ENCODE results near the gene SNN.

The SNN gene

GRCh38 chr16:11668623-11669379 is 546 bp downstream of the SNN start:
- no peak for DNase-seq

DNA sequence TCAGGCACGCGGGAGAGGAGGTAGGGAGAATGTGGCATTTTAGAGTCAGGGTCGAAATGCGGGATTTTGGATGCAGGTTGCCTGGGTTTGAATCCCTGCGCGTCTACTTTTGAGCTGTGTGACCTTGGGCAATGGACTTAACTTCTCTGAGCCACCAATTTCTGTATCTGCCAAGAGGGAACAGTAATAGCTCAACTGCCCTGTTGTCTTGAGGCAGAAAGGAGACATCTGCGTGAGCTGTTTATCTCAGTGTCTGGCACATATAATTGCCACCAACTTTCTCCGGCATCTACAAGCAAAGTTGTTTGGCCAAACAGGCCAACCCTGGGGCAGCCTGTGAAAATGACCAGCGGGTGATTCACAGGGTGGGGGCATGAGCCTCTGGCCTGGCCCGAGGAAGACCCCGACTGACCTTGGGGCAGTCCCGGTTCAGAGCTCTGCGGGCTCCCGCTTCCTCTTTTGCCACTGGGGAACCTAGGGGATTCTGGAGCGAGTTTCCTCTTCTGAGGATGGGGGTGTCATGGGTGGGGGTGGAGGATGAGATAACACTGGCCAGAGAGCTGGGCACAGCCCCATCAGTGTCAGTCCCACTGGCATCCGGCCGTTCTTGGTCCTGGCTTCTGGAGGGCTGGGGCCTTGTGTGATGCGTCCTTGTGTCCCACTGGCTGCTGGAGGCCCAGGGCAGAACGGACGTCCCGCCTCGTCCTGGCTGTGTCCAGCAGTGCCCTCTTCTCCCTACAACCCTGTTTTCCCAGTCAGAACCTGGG is 1.3 kb downstream of the SNN start:
- DNase-seq = no peak

GRCh38 chr16:11670171-11671131 is 2.2 kb downstream of the SNN start:
- DNase-seq = no peak

DNA sequence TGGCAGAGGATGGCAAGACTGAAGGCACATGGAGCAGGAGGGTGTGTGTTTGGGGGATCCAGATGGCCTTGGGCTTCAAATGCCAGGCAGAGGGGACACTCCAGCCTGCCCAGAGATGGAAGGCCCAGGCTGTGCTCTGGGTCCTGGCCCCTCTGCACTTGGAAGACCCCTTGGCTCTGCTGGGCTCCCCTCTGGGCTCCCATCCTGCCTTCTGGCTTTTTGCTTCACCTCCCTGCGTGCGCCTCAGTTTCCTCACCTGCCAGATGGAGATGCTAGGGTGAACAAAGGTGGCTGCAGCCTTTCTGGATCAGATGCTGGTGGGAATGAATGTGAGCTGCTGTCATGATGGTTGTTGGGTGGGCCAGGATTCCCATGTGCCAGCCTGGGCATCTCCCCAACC is 3.0 kb downstream of the SNN start:
- DNase-seq = no peak

DNA sequence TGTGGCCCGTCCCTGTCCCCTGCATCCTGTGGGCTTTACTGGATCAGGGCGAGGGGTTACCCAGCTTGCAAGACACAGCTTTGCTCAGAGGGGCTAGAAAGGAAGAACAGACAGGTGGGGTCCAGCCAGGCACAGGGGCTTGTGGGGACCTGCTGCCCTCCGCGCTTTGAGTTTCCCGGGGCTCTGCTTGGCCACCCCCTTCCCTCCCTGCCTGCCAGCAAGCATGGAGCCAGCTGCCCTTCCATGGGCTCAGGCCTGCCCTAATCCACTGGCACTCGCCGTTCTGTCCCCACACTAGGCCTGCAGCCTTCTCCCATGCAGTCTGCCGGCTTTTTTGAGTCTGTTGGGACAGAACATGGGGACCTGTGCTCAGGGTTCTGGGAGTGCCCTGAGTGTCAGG is 3.4 kb downstream of the SNN start:
- no peak for DNase-seq

GRCh38 chr16:11672206-11673090 is 4.2 kb downstream of the SNN start:
- no peak for DNase-seq

DNA sequence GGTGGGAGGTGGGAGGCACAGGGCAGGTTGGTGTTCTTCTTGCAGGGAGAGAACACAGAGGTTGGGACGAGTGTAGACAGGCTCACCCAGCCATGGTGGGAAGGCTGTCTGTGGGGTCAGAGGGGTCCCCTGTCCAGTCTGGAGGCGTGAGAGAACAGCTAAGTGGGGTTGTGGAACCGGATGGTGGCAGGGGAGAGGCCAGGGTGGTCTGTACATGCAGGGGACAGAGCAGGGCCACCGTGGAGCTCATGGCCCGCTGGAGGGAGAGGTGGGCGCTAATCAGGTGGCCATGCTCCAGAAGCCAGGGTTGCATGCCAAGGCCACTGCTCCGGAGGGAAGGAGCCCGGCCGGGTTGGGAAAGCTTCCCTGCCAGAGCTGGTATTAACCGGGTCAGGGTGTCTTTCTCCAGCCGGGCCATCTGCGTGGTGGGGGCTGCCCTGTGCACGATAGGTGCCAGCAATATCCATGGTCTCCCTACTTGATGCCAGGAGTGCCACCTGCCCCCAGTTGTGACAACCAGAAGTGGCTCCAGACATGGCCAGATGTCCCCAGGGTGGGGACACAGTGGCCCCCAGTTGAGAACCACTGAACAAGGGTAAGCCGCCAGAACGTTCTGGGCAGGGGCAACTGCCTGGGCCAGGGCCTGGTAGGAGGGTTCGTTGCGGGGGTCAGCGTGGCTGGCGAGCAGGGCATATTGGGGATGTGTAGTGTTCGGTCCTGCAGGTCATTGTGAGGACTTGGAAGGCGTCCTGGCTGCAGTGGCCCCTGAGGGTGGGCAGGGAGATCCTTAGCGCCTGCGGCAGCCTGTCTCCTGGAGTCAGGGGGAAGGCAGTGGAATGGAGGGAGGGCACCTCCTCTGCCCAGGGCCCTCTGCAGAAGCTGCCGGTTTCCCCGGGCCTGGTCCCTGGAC is 5.1 kb downstream of the SNN start:
- DNase-seq = no peak

- no peak for DNase-seq
These were observed 6.0 kb downstream of the SNN start for GRCh38 chr16:11674001-11674817.

DNA sequence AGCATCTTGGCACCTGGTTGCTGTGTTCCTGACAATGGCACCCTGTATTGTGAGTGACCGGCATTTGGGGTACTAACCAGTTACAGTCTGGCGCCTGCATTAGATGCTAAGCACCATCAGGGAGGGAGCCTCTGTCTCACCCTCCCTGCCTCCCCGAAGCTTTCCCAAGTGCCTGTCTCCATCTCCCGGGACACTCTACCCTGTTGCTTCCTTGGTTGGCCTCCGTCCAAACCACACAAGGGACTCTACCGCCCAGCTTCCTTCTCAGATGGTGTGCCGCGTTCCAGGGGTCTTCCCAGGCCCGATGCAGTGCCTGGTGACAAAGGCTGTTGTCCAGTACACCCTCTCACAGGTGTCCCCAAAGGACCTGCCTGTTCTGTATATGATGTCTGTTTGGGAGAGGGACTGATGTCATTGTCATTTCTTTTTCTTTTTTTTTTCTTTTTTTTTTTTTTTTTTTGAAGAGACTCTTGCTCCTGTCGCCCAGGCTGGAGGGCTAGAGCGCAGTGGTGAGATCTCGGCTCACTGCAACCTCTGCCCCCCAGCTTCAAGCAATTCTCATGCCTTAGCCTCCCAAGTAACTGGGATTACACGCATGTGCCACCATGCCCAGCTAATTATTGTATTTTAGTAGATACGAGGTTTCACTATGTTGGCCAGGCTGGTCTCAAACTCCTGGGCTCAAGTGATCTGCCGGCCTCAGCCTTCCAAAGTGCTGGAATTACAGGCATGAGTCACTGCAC is 6.7 kb downstream of the SNN start:
- DNase-seq = no peak

DNA sequence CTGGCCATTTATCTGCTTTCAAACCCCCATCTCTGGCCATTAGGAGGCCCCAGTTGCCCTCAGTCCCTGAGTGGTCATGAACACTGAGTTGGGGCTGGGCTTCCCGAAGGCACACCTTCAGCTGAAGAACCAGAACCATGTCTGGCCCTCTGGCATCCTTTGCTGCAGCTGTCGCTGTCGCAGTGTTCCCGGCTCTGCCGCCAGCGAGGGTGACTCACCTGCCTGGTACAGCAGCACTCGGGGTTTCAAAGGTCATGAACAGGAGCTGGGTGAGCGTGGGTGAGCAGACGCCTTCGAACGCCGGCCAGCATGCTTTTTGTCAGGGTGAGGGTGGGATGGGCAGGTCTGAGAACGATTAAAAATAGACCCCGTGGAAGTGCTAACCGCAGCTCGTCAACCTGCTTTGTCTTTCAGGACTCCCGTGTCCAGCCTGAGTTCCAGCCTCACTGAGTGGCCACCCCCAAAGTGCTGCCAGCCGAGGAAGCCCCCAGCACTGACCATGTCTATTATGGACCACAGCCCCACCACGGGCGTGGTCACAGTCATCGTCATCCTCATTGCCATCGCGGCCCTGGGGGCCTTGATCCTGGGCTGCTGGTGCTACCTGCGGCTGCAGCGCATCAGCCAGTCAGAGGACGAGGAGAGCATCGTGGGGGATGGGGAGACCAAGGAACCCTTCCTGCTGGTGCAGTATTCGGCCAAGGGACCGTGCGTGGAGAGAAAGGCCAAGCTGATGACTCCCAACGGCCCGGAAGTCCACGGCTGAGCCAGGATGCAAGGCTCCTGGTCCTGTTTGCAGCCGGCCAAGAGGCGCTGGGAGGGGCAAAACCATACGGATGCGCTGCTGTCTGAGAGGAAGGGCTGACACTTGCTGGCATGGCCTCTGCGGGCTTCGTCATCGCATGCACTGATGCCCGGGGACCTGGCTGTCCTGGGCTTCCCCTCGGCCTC is 7.6 kb downstream of the SNN start:
- peak; percentile 51 to 66 for DNase-seq

- DNase-seq = no peak
These were observed 8.5 kb downstream of the SNN start for GRCh38 chr16:11676799-11677198.

GRCh38 chr16:11677451-11677951 is 9.2 kb downstream of the SNN start:
- DNase-seq = no peak

- no peak for DNase-seq
These were observed 10.0 kb downstream of the SNN start for GRCh38 chr16:11677959-11678881.

DNA sequence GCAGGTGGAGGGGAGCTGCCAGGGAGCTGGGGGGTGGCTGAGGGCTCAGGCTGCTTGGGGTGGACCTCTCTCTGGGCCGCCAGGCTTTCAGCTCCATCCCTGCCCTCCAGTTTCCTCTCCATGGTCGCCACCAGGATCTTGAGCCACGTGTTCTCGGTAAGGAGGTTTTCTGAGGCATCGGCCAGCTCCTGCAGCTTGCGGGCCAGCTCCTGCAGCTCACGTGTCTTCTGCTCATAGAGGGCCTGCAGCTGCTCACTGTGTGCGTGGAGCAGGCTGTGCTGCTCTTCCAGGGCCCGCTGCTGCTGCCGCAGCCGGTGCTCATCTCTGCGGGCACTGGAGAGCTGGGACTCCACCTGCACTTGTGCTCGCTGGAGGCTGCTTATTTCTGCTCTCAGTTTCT is 11.0 kb downstream of the SNN start:
- no peak for DNase-seq

DNA sequence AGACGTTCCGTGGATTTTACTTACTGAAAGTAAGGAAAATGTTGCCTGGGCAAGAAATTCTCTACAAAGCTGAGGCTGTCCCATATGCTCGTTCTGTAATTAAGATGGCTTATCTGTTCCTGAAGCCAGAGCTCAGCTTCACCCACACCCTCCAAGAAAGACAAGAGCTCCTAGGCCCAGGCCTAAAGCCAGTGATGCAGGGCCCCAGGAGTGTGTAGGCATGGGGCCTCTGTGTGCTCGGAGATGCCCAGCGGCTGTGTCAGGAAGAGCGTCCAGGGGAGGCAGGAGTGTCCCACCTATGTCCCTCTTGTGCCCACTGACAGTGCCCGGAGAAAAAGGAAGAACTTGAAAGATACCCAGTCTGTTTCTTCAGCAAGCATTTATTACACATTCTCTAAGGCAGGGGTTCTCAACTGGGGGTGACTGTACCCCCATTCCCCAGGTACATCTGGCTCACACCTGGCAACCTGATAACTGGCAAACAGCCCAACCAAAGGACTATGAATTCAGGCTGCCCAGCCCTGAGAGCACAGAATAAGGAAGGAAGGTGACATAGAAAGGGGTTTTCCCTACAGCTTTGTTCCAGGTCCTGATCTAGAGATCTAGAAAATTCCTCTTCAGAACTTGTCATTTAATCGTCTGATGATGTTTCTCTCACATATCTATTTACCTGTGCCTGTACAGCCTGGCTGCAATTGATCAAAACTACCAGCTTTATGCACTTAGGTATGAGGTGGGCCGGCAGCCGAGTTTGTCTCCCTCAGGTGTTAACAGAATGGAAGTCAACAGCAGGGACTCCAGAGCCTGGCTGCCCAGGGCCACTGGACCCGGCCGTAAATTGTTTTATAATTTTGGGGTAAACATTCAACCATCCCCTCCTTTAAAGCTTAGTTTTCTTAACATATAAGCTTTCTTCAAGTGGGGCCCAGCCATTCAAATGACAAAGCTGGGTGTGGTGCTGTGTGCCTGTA is 12.0 kb downstream of the SNN start:
- no peak for DNase-seq

- DNase-seq = peak; percentile 53 to 73
These were observed 13.3 kb downstream of the SNN start for GRCh38 chr16:11681556-11681955.

Data from SHP77 (cell line).